ENCODE results near the gene UTRN. TPM values are rescaled to one million over a fixed set of nuclear protein-coding genes. Genes with fewer than 3 reads are reported as not detected.

The UTRN gene
- total RNA-seq, 1 experiment from 2014 or later: 10.7 TPM

- Histone ChIP-seq H3K4me3 (ENCODE audit: low read length) (peak overlapping the region; percentile 62), H4K20me1 (ENCODE audit: insufficient read depth, low read depth, low read length) (no peaks in the 10 kb centered on the region), H3K36me3 (ENCODE audit: insufficient read depth, low read length) (no peaks in the 10 kb centered on the region), H3K27me3 (ENCODE audit: low read length) (peaks cover 6% of the 10 kb centered on the region; the same call in 1 of the 2 replicates), H3K79me2 (ENCODE audit: low read length) (no peaks in the 10 kb centered on the region), H3K9me2 (replicated peaks; ENCODE audit: insufficient read depth, low read length) (no peaks in the 10 kb centered on the region), H3K4me1 (ENCODE audit: low read length) (peaks cover 19% of the 10 kb centered on the region), H3K9me3 (ENCODE audit: low read length) (no peaks in the 10 kb centered on the region), H2AFZ (ENCODE audit: low read length) (no peak overlapping the region), H3K27ac (ENCODE audit: low read length) (no peak overlapping the region), H3K9ac (ENCODE audit: low read length) (no peak overlapping the region), H3K4me2 (ENCODE audit: low read depth, low read length, poor library complexity, severe bottlenecking) (peak overlapping the region; percentile 76)
- DNase-seq: no peak
Observed at GRCh38 chr6:144285798-144286502, 815 bp downstream of the UTRN start.

GRCh38 chr6:144286503-144287393, 1.6 kb downstream of the UTRN start:
- no peaks in the 10 kb centered on the region for H3K9me3 ChIP-seq (ENCODE audit: low read length)
- no peak overlapping the region for H3K4me3 ChIP-seq (ENCODE audit: low read length)
- no peaks in the 10 kb centered on the region for H4K20me1 ChIP-seq (ENCODE audit: insufficient read depth, low read depth, low read length)
- no peak overlapping the region for H3K4me2 ChIP-seq (ENCODE audit: low read depth, low read length, poor library complexity, severe bottlenecking)
- no peaks in the 10 kb centered on the region for H3K36me3 ChIP-seq (ENCODE audit: insufficient read depth, low read length)
- no peak overlapping the region for H3K9ac ChIP-seq (ENCODE audit: low read length)
- DNase-seq: no peak
- no peaks in the 10 kb centered on the region for H3K79me2 ChIP-seq (ENCODE audit: low read length)
- peaks cover 6% of the 10 kb centered on the region; the same call in 1 of the 2 replicates for H3K27me3 ChIP-seq (ENCODE audit: low read length)
- no peak overlapping the region for H3K27ac ChIP-seq (ENCODE audit: low read length)
- H3K4me1 ChIP-seq (ENCODE audit: low read length): peaks cover 19% of the 10 kb centered on the region
- no peak overlapping the region for H2AFZ ChIP-seq (ENCODE audit: low read length)
- no peaks in the 10 kb centered on the region for H3K9me2 ChIP-seq (replicated peaks; ENCODE audit: insufficient read depth, low read length)

- Histone ChIP-seq H3K4me1 (ENCODE audit: low read length) (peaks cover 19% of the 10 kb centered on the region), H3K27me3 (ENCODE audit: low read length) (peaks cover 3% of the 10 kb centered on the region; the same call in 1 of the 2 replicates), H3K9me3 (ENCODE audit: low read length) (no peaks in the 10 kb centered on the region), H3K4me3 (ENCODE audit: low read length) (no peak overlapping the region), H2AFZ (ENCODE audit: low read length) (no peak overlapping the region), H4K20me1 (ENCODE audit: insufficient read depth, low read depth, low read length) (no peaks in the 10 kb centered on the region), H3K36me3 (ENCODE audit: insufficient read depth, low read length) (no peaks in the 10 kb centered on the region), H3K4me2 (ENCODE audit: low read depth, low read length, poor library complexity, severe bottlenecking) (no peak overlapping the region), H3K79me2 (ENCODE audit: low read length) (no peaks in the 10 kb centered on the region), H3K9me2 (replicated peaks; ENCODE audit: insufficient read depth, low read length) (no peaks in the 10 kb centered on the region), H3K9ac (ENCODE audit: low read length) (no peak overlapping the region), H3K27ac (ENCODE audit: low read length) (no peak overlapping the region)
- DNase-seq: no peak
Observed at GRCh38 chr6:144289006-144289405, 3.9 kb downstream of the UTRN start.

GRCh38 chr6:144292372-144292771, 7.2 kb downstream of the UTRN start:
- H3K9ac ChIP-seq (ENCODE audit: low read length): no peak overlapping the region
- no peak overlapping the region for H3K4me3 ChIP-seq (ENCODE audit: low read length)
- no peaks in the 10 kb centered on the region for H3K4me1 ChIP-seq (ENCODE audit: low read length)
- no peaks in the 10 kb centered on the region for H3K27me3 ChIP-seq (ENCODE audit: low read length)
- no peak overlapping the region for H2AFZ ChIP-seq (ENCODE audit: low read length)
- H3K36me3 ChIP-seq (ENCODE audit: insufficient read depth, low read length): no peaks in the 10 kb centered on the region
- H3K27ac ChIP-seq (ENCODE audit: low read length): no peak overlapping the region
- no peak overlapping the region for H3K4me2 ChIP-seq (ENCODE audit: low read depth, low read length, poor library complexity, severe bottlenecking)
- H4K20me1 ChIP-seq (ENCODE audit: insufficient read depth, low read depth, low read length): no peaks in the 10 kb centered on the region
- H3K9me2 ChIP-seq (replicated peaks; ENCODE audit: insufficient read depth, low read length): no peaks in the 10 kb centered on the region
- H3K9me3 ChIP-seq (ENCODE audit: low read length): no peaks in the 10 kb centered on the region
- H3K79me2 ChIP-seq (ENCODE audit: low read length): no peaks in the 10 kb centered on the region
- no peak for DNase-seq

GRCh38 chr6:144294016-144294415, 8.9 kb downstream of the UTRN start:
- Histone ChIP-seq H3K9me3 (ENCODE audit: low read length) (no peaks in the 10 kb centered on the region), H3K27me3 (ENCODE audit: low read length) (no peaks in the 10 kb centered on the region), H3K9ac (ENCODE audit: low read length) (no peak overlapping the region), H3K79me2 (ENCODE audit: low read length) (no peaks in the 10 kb centered on the region), H3K4me3 (ENCODE audit: low read length) (no peak overlapping the region), H3K9me2 (replicated peaks; ENCODE audit: insufficient read depth, low read length) (no peaks in the 10 kb centered on the region), H3K4me2 (ENCODE audit: low read depth, low read length, poor library complexity, severe bottlenecking) (no peak overlapping the region), H4K20me1 (ENCODE audit: insufficient read depth, low read depth, low read length) (no peaks in the 10 kb centered on the region), H3K4me1 (ENCODE audit: low read length) (no peaks in the 10 kb centered on the region), H2AFZ (ENCODE audit: low read length) (no peak overlapping the region), H3K27ac (ENCODE audit: low read length) (no peak overlapping the region), H3K36me3 (ENCODE audit: insufficient read depth, low read length) (no peaks in the 10 kb centered on the region)
- no peak for DNase-seq

- H3K4me2 ChIP-seq (ENCODE audit: low read depth, low read length, poor library complexity, severe bottlenecking): no peak overlapping the region
- no peaks in the 10 kb centered on the region for H3K4me1 ChIP-seq (ENCODE audit: low read length)
- H3K9me3 ChIP-seq (ENCODE audit: low read length): no peaks in the 10 kb centered on the region
- DNase-seq: no peak
- no peaks in the 10 kb centered on the region for H3K9me2 ChIP-seq (replicated peaks; ENCODE audit: insufficient read depth, low read length)
- H3K36me3 ChIP-seq (ENCODE audit: insufficient read depth, low read length): no peaks in the 10 kb centered on the region
- H2AFZ ChIP-seq (ENCODE audit: low read length): no peak overlapping the region
- no peak overlapping the region for H3K27ac ChIP-seq (ENCODE audit: low read length)
- H3K4me3 ChIP-seq (ENCODE audit: low read length): no peak overlapping the region
- no peak overlapping the region for H3K9ac ChIP-seq (ENCODE audit: low read length)
- no peaks in the 10 kb centered on the region for H4K20me1 ChIP-seq (ENCODE audit: insufficient read depth, low read depth, low read length)
- H3K27me3 ChIP-seq (ENCODE audit: low read length): no peaks in the 10 kb centered on the region
- H3K79me2 ChIP-seq (ENCODE audit: low read length): no peaks in the 10 kb centered on the region
Observed at GRCh38 chr6:144295211-144295610, 10.1 kb downstream of the UTRN start.

- no peaks in the 10 kb centered on the region for H3K4me1 ChIP-seq (ENCODE audit: low read length)
- no peak overlapping the region for H2AFZ ChIP-seq (ENCODE audit: low read length)
- no peak overlapping the region for H3K27ac ChIP-seq (ENCODE audit: low read length)
- no peaks in the 10 kb centered on the region for H3K27me3 ChIP-seq (ENCODE audit: low read length)
- DNase-seq: no peak
- H3K4me3 ChIP-seq (ENCODE audit: low read length): no peak overlapping the region
- no peak overlapping the region for H3K9ac ChIP-seq (ENCODE audit: low read length)
- no peaks in the 10 kb centered on the region for H4K20me1 ChIP-seq (ENCODE audit: insufficient read depth, low read depth, low read length)
- H3K36me3 ChIP-seq (ENCODE audit: insufficient read depth, low read length): no peaks in the 10 kb centered on the region
- H3K9me2 ChIP-seq (replicated peaks; ENCODE audit: insufficient read depth, low read length): no peaks in the 10 kb centered on the region
- no peaks in the 10 kb centered on the region for H3K9me3 ChIP-seq (ENCODE audit: low read length)
- no peak overlapping the region for H3K4me2 ChIP-seq (ENCODE audit: low read depth, low read length, poor library complexity, severe bottlenecking)
- H3K79me2 ChIP-seq (ENCODE audit: low read length): no peaks in the 10 kb centered on the region
Observed at GRCh38 chr6:144295981-144296767, 11.0 kb downstream of the UTRN start.

- H4K20me1 ChIP-seq (ENCODE audit: insufficient read depth, low read depth, low read length): no peaks in the 10 kb centered on the region
- no peaks in the 10 kb centered on the region for H3K9me2 ChIP-seq (replicated peaks; ENCODE audit: insufficient read depth, low read length)
- H3K79me2 ChIP-seq (ENCODE audit: low read length): no peaks in the 10 kb centered on the region
- H3K9ac ChIP-seq (ENCODE audit: low read length): no peak overlapping the region
- no peak overlapping the region for H2AFZ ChIP-seq (ENCODE audit: low read length)
- H3K27ac ChIP-seq (ENCODE audit: low read length): no peak overlapping the region
- no peak overlapping the region for H3K4me2 ChIP-seq (ENCODE audit: low read depth, low read length, poor library complexity, severe bottlenecking)
- H3K27me3 ChIP-seq (ENCODE audit: low read length): no peaks in the 10 kb centered on the region
- DNase-seq: no peak
- no peaks in the 10 kb centered on the region for H3K4me1 ChIP-seq (ENCODE audit: low read length)
- H3K36me3 ChIP-seq (ENCODE audit: insufficient read depth, low read length): no peaks in the 10 kb centered on the region
- H3K4me3 ChIP-seq (ENCODE audit: low read length): no peak overlapping the region
- H3K9me3 ChIP-seq (ENCODE audit: low read length): no peaks in the 10 kb centered on the region
Observed at GRCh38 chr6:144296973-144297372, 11.8 kb downstream of the UTRN start.

Data from Karpas-422 (cell line).